ENCODE measurements around the gene DNASE1L3. TPM values are rescaled to one million over a fixed set of nuclear protein-coding genes. Genes with fewer than 3 reads are reported as not detected.

Gene DNASE1L3
- polyA plus RNA-seq, 1 experiment = not detected

DNA sequence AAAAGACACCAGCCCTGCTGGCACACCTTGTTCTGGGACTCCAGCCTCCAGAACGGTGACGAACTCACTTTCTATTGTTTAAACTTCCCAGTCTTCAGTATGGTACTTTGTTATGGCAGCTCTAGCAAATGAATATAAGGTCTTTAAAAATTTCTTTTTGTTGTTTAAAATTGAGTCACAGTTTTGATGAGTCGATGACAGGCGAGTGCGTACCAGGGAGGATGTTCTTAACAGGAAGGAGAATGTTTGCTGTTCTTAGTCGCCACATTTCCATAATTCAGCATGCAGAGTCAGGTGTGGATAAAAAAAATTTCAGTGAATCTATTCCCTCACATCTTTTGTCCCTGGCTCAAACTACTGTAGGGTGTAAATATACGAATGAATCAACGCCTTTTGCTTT lies 12.4 kb downstream of the DNASE1L3 start:
- H3K27me3 ChIP-seq (ENCODE audit: control insufficient read depth, insufficient read depth, low read length) = no peaks in the 10 kb centered on the region
- no peak overlapping the region for H3K27ac ChIP-seq (ENCODE audit: low read depth, low read length)
- DNase-seq (ENCODE audit: low read depth, low spot score) = no peak
- CTCF ChIA-PET = interaction anchor here (1.1 kb wide), 1 partner anchor 11 kb away, joined by 4 read pairs; no protein-coding TSS in a partner anchor
- H3K9me3 ChIP-seq (ENCODE audit: control insufficient read depth, insufficient read depth, low read length) = no peaks in the 10 kb centered on the region; the same call in 1 of the 2 replicates
- TF ChIP-seq, protein P1, sequence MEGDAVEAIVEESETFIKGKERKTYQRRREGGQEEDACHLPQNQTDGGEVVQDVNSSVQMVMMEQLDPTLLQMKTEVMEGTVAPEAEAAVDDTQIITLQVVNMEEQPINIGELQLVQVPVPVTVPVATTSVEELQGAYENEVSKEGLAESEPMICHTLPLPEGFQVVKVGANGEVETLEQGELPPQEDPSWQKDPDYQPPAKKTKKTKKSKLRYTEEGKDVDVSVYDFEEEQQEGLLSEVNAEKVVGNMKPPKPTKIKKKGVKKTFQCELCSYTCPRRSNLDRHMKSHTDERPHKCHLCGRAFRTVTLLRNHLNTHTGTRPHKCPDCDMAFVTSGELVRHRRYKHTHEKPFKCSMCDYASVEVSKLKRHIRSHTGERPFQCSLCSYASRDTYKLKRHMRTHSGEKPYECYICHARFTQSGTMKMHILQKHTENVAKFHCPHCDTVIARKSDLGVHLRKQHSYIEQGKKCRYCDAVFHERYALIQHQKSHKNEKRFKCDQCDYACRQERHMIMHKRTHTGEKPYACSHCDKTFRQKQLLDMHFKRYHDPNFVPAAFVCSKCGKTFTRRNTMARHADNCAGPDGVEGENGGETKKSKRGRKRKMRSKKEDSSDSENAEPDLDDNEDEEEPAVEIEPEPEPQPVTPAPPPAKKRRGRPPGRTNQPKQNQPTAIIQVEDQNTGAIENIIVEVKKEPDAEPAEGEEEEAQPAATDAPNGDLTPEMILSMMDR (IDR thresholded peaks at IDR 0.05; ENCODE audit: low read depth, low read length) = no peak
- POLR2A ChIA-PET = no interaction called here
- H3K4me3 ChIP-seq (ENCODE audit: low read depth, low read length) = no peak overlapping the region

DNA sequence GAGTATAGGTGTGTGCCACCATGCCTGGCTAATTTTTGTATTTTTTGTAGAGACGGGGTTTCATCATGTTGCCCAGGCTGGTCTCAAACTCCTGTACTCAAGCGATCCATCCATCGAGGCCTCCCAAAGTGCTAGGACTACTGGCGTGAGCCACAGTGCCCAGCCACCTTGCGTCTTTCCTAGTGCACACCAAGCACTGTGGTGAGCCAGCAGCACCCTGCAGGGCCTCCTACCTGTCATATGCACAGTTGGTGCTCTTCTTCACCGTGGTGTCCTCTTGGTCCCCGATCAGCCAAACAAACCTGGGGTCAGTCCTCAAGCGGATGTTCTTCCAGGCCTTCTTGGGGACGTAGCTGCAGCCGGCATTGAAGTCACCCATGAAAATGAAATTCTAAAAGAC lies 13.2 kb downstream of the DNASE1L3 start:
- POLR2A ChIA-PET = no interaction called here
- no peak overlapping the region for H3K4me3 ChIP-seq (ENCODE audit: low read depth, low read length)
- no peaks in the 10 kb centered on the region for H3K27me3 ChIP-seq (ENCODE audit: control insufficient read depth, insufficient read depth, low read length)
- TF ChIP-seq, protein P1 (IDR thresholded peaks at IDR 0.05; ENCODE audit: low read depth, low read length) = no peak
- CTCF ChIA-PET = interaction anchor here (1.4 kb wide), 1 partner anchor 10 kb away, joined by 7 read pairs; no protein-coding TSS in a partner anchor
- H3K9me3 ChIP-seq (ENCODE audit: control insufficient read depth, insufficient read depth, low read length) = no peaks in the 10 kb centered on the region; the same call in 1 of the 2 replicates
- DNase-seq (ENCODE audit: low read depth, low spot score) = no peak
- H3K27ac ChIP-seq (ENCODE audit: low read depth, low read length) = no peak overlapping the region

DNA sequence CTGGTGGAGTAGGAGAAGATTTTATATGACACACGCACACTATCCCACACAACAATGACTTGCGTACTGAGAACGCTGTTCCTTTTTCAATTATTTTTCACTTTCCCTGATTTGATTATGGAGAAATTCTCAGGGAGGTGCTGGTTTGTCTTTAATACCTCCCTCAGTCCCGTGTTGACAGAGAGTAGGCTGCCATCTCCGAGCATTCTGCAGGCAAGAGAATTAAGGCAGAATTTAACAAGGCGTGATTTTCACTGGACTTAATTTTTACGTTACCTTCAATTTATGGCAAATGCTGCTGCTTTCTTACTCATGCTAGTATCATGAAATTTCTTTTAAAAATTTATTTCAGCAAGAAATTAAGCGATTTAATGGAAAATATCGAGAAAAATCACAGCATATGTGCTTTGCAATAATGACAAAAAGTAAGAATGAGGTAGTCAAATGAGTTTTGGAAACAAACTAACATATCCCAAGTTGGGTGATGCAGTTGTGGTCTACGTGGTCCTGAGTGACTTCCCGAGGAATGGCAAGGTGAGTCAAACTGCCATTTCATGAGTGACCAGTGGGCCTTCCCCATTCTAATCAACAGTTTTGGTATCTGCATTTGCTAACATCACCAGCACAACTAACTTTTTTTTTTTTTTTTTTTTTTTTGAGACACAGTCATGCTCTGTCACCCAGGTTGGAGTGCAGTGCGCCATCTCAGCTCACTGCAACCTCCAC lies 16.9 kb downstream of the DNASE1L3 start:
- POLR2A ChIA-PET = no interaction called here
- CTCF ChIA-PET = no interaction called here
- Histone ChIP-seq H3K4me3 (ENCODE audit: low read depth, low read length) (no peak overlapping the region), H3K27ac (ENCODE audit: low read depth, low read length) (no peak overlapping the region), H3K9me3 (ENCODE audit: control insufficient read depth, insufficient read depth, low read length) (no peaks in the 10 kb centered on the region), H3K27me3 (ENCODE audit: control insufficient read depth, insufficient read depth, low read length) (no peaks in the 10 kb centered on the region)
- TF ChIP-seq, protein P1 (IDR thresholded peaks at IDR 0.05; ENCODE audit: low read depth, low read length) = no peak
- DNase-seq (ENCODE audit: low read depth, low spot score) = no peak

DNA sequence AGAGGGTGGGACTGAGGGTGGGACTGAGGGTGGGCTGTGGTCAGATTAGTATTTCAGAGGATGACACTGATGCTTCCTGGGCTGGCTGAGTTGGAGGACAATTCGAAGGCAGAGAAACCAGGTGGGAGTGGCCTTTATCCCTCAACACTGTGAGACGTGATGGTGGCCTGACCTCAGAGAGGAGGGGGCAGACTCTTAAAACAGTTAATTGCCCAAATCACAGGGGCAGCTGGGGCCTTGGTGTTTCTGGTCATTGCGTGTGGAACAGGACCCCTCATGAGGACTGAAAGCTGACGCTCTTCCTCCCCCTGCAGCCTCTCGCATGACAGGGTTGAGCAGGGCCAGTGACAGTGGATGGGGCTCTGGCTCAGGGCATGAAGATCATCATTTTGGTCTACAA lies 18.7 kb downstream of the DNASE1L3 start:
- ChIA-PET CTCF (interaction anchor here (0.6 to 9.1 kb wide), 2 partner anchors 107 to 387 kb away, joined by 3 to 216 read pairs; no protein-coding TSS in a partner anchor), POLR2A (no interaction called here)
- Histone ChIP-seq H3K27me3 (ENCODE audit: control insufficient read depth, insufficient read depth, low read length) (no peaks in the 10 kb centered on the region), H3K27ac (ENCODE audit: low read depth, low read length) (no peak overlapping the region), H3K9me3 (ENCODE audit: control insufficient read depth, insufficient read depth, low read length) (no peaks in the 10 kb centered on the region), H3K4me3 (ENCODE audit: low read depth, low read length) (no peak overlapping the region)
- TF ChIP-seq, protein P1 (IDR thresholded peaks at IDR 0.05; ENCODE audit: low read depth, low read length) = no peak
- DNase-seq (ENCODE audit: low read depth, low spot score) = no peak

DNA sequence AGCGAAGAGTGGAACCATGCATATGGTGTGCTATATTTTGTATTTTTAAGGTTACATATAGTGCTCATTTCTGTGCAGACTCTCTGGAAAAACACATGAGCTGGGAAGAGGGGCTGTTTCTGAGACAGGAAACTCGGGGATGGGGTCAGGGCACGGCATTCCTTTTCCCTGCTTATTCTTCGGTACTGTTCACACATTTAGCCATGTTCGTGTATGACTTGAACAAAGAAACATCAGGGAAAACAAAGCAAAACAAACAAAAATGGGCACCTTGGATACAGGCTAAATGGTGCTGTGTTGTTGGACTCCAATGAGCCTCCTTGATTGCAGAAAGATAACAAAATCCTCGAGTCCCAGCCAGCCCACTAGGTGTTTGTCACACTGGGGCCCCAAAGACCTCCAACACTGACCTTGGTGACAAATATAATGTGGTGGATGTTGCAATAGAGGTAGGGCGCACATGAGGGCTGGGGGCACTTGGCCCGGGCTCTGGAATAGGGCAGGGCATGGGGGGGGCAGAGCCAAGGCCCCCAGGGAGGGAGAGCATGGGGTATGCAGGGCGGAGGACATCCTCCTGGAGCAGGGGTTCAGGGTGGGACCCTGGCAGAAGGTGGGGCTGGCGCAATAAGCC lies 19.3 kb downstream of the DNASE1L3 start:
- ChIA-PET CTCF (interaction anchor here (0.6 to 9.1 kb wide), 5 partner anchors 14 to 387 kb away, joined by 3 to 216 read pairs (median 50); partner anchors contain the start of genes HTD2 and RPP14), POLR2A (no interaction called here)
- Histone ChIP-seq H3K27ac (ENCODE audit: low read depth, low read length) (no peak overlapping the region), H3K9me3 (ENCODE audit: control insufficient read depth, insufficient read depth, low read length) (no peaks in the 10 kb centered on the region), H3K27me3 (ENCODE audit: control insufficient read depth, insufficient read depth, low read length) (no peaks in the 10 kb centered on the region), H3K4me3 (ENCODE audit: low read depth, low read length) (no peak overlapping the region)
- TF ChIP-seq, protein P1 (IDR thresholded peaks at IDR 0.05; ENCODE audit: low read depth, low read length) = no peak
- no peak for DNase-seq (ENCODE audit: low read depth, low spot score)
